GM21447 (cell line): ENCODE results near the gene ZNF836.

Source experiments
- ATAC-seq: cut with Tn5 transposase; IDR thresholded peaks from one replicate; pipeline ENCODE4 v1.9.1; 2021; ENCODE audit not compliant: unreplicated experiment

Gene ZNF836

DNA sequence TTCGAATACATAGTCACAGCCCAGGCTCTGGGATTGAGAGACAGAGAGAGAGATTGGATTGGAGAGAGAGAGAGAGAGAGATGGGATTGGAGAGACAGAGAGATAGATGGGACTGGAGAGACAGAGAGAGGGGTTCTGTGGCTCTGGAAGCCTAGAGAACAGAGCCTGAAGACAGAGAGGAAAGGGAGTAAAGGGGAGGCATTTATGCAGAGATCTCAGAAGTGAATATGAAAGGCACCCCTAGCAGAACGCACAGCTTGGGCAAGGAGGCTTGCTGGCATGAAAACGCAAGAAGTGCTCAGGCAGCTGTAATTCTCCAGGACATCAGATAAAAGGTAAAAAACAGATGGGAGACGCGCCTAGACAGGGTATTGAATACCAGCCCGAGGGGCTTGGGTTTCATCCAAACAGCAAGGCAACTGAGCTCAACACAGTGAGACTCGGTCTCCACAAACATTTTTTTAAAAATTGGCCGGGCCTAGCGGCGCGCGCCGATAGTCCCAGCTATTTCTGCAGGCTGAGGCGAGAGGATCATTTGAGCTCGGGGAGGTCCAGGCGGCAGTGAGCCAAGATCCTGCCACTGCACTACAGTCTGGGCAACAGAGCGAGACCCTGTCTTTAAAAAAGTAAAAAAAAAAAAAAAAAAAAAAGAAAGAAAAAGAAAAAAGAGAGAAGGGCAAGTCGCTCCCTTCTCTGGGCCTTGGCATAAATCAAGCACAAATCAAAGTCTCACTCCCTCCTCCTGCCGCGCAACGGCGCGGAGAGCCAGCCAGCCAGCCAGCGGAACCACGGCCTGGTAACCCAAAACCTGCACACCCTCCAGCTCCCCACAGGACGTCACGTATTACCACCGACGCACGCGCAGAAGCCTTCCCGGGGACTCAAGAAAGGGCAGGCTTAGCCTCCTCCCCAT, 17.7 kb upstream of the ZNF836 start:
- peak; percentile 13 for ATAC-seq

DNA sequence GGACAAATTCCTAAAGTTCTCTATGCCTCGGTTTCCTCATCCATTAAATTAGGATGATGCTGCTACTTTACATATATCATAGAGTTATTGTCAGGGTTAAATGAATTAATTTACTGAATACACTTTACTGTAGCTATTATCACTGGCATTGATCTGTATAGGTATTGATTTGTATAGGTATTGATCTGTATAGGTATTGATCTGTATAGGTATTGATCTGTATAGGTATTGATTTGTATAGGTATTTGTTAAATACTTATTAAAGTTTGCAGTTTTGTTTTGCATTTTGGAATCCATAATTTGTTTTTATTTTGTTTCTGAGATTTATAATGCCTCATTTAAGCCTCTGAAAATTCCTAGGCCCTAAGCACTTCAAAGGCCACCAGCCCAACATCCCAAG, 16.0 kb upstream of the ZNF836 start:
- ATAC-seq, result no peak

DNA sequence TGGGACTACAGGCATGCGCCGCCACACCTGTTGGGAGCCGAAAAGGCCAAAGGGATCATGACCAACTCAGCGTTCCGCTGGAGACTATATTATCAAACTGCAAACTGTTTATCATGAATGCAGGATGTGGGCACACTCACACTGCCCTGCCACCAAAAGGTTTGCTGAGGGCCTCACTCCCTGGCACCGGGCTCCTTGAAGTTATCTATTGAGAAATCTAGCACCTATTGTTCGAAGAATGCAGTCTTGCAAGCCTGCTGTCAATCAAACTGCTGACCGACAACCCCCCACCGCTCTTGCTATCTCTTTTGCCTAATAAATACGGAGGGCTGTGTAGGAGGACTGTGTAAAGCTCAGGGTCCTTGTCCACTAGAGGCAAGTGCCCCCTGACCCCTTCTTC, 5.2 kb upstream of the ZNF836 start:
- ATAC-seq, result no peak

DNA sequence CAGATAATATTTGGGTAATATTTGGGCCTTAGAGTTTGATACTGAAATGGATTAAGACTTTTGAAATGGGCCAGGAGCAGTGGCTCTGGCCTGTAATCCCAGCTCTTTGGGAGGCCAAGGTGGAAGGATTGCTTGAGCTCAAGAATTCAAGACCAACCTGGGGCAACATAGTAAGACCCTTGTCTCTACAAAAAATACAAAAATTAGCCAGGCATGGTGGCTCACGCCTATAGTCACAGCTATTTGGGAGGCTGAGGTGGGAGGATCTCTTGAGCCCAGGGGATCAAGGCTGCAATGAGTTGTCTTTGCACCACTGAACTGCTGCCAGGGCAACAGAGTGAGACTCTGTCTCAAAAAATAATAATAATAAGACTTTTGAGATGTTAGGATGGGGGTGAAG, 926 bp upstream of the ZNF836 start:
- ATAC-seq, result no peak

DNA sequence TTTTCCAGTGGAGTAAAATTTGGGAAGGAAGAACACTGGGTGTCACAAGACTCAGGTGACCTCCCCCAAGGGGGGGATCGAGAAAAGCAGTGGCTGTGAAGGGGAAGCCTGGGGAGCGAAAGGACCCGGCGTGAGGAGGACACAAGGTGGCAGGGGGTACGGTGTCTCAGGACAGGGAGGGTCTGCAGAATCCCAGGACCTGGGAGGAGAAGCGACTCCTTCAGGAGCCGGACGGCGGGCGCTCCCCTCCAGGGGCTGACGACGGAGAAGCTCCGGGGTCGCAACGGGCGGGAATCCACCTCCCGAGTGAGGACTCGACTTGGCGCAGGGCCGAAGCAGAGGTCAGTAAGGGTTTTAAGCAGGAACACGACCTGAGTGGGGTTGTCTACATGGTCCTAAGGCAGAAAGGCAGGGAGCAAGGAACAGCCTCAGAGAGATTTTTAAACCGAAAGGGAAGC, 529 bp downstream of the ZNF836 start:
- peak; percentile 37 for ATAC-seq

DNA sequence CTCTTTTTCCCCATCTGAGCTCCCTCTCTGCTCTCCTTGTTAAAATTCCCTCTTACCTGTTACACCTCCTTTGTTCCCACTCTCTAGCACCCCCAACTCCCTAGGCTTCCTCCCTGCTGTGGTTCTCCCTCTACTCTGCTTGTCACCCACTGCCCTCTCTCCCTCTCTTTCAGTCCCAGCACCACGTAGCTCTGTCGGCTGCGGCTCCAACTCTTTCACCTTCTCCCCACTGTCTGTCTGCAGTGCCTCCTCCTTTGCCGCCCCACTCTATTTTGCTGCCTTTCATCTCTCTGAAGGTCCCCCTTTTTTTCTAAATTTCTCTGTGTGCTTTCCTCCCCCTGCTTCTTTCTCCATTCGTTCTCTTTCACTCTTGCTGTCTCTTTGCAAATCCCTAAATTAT, 1.1 kb downstream of the ZNF836 start:
- no peak for ATAC-seq

DNA sequence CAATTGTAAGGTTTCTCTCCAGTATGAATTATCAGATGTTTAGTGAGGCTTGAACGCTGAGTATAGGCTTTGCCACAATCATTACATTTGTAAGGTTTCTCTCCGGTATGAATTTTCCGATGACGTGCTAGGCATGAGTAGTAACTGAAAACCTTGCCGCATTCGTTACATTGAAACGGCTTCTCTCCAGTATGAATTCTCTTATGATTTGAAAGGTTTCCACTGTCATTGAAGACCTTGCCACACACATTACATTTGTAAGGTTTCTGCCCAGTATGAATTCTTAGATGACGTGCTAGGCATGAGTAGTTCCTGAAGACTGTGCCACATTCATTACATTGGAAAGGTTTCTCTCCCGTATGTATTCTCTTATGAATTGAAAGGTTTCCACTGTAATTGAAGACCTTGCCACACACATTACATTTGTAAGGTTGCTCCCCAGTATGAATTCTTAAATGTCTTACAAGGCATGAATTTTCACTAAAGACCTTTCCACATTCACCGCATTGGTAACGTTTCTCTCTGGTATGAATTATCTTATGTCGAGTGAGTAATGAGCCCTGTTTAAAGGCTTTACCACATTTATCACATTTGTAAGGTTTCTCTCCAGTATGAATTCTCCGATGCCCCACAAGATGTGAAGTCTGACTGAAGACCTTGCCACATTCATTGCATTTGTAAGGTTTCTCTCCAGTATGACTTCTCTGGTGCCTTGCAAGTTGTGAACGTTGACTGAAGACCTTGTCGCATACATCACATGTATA, 15.6 kb downstream of the ZNF836 start:
- no peak for ATAC-seq

DNA sequence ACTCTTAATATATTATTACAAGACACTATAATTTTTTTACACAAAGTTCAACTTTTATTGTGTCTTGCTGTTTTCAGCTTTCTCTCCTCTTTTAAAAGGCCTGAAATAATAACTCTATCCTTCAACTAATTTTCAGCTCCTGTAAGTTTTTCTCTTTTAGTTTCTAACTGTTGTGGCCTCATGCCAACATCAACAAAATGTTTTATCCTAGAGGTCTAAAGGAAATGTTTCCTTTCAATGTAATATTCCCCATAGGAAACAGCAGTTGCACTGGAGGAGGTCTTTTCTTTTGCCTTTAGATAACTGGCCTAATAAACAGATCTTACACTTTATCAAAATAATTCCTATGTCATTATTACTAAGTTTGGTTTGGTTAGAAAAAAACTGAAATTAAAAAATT, 23.2 kb downstream of the ZNF836 start:
- ATAC-seq, result no peak

DNA sequence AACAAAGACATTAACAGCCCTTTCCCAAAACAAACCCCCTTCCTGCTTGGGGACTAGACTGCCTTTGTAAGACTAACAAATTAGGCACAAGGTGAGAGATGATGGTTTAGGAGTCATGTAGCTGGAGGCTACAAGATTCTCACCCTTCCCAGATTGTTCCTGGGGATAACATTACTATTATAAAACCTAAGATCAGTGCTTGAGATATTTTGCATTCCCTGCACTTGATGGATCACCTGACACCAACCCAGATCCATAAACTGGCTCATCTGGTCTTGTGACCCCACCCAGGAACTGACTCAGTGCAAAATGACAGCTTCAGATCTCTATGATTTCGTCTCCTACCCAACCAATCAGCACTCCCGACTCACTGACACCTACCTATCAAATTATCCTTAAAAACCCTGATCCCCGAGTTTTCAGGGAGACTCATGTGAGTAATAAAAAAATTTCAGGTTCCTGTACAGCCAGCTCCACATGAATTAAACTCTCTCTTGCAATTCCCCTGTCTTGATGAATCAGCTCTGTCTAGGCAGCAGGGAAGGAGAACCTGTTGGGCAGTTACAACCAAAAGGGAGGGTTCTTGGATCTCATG, 29.3 kb downstream of the ZNF836 start:
- ATAC-seq, result no peak

DNA sequence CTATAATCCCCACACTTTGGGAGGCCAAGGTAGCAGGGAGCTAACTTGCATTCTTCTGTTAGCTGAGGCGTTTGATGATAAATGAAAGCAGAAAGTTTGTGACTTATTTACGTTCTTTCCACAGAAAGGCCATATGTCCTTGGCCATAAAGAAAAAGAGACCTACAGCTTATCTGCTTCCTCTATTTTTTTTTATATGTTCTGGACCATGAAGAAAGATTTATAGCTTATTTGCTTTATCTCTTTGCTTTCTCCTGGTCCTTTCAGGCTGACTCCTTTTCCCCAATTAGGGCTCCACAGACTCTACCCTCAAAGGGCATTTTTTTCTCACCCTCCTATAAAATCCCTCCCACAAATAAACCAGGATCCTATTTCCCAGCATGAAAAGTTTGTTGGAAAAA, 30.2 kb downstream of the ZNF836 start:
- ATAC-seq, result no peak

DNA sequence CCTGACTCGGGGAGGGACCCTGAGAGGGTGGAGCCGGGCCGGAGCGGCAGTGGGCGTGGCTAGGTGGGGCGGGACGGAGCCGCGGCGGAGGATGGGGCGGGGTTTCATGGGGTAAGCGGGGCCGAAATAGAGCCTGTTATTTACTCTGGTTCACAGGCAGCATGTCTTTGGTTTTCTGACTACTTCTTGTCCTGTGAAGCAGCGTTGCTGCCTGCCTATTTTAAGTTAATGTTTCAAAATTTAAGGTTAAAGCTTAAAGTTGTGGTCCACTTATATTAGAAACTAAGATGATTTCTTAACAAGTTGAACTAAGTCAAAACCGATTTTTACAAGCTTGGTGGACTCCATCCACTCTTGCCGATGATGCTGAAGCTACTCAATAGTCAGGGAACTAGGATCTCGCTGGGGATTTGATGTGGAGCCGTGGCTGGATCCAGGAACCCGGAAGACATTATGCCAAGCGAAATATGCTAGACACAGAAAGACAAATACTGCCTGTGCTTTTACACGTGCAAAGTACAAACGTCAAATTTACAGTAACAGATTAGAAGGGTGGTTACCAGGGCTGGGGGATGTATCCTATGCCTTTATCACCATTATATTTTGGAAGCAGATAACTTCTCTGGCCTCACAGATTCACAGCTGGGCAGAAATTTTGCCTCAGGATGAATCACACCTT, 31.2 kb downstream of the ZNF836 start:
- peak; percentile 92 for ATAC-seq

DNA sequence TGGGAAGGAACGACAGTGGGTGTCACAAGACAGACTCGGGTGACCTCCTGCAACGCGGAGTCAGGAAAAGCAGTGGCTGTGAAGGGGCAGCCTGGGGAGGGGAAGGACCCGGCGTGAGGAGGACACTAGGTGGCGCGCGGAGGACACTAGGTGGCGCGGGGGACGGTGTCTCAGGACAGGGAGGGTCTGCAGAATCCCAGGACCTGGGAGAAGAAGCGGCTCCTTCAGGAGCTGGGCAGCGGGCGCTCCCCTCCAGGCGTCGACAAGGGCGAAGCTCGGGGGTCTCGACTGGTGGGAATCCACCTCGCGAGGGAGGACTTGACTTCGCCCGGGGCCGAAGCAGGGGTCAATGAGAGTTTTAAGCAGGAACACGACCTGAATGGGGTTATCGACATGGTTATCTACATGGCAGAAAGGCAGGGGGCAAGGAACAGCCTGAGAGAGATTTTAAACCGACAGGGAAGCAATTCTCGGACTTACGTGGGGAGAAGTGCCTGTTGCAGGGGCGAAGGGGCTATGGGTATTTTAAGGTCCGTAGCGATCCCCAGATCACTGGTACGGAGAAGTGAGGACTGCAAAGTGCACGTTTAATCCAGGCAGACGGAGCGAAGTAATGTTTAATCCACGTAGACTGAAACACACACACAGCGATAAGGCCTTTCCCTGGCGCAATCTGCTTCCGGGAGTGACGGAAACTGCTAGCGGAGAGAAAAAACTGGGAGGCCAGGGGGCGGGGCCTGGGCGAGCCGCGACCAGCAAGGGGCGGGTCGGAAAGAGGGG, 32.0 kb downstream of the ZNF836 start, which contains the start of gene ZNF616:
Gene ZNF616 (minus strand): TSS at position 687 of the 780 bp plus-strand sequence. CDS start 9,426 bp downstream, outside the sequence.
- peak; percentile 59 for ATAC-seq

DNA sequence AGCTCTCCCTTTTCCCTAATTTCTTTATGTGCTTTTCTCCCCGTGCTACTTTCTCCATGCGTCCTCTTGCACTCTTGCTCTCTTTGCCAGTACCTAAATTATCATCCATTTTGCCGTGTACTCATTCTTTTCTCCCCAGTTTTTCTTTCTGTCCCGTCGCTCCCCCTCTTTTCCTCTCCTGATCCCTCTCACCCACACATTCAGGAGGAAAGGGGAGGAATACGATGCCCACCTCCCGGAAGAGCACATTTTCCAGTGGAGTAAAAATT, 32.5 kb downstream of the ZNF836 start:
- ATAC-seq, result no peak

DNA sequence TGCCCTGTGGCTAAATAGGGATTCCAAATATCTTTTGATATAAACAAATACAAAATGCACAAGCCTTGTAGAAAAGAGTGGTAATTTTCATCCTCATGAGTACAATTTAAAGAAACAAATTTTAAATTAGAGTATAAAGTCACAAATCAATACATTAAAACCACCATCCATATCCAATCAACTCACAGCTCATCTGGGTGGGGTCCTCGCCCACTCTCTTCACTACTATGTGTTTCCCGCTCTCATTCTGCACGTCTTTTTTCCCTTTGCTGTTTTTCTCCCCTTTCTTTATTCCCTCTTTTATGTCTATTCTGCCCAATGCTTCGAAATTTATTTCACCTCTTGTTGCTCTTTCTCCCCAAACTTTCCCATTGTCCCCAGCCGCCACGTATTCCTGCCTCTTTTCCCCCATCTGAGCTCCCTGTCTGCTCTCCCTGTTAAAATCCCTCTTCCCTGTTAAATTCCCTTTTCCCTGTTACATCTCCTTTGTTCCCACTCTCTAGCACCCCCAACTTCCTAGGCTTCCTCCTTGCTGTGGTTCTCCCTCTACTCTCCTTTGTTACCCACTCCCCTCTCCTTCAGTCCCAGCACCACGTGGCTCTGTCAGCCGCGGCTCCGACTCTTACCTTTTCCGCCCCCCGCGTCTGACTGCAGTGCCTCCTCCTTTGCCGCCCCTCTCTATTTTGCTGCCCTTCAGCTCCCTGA, 33.0 kb downstream of the ZNF836 start:
- ATAC-seq, result no peak

DNA sequence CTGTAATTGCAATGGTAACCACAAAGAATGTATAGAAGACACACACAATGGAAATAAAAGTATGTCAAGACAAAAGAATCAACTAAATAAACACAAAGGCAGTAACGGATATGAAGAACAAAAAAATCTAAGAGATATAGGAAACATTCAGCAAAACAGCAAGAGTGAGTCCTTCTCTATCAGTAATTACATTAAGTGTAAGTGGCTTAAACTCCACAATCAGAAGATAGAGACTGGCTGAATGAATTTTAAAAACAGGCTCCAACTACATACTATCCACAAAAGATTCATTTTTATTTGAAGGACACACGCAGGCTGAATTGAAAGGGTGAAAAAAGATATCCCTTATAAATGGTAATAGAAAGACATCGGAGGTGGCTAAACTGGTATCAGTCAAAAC, 51.1 kb downstream of the ZNF836 start:
- no peak for ATAC-seq

DNA sequence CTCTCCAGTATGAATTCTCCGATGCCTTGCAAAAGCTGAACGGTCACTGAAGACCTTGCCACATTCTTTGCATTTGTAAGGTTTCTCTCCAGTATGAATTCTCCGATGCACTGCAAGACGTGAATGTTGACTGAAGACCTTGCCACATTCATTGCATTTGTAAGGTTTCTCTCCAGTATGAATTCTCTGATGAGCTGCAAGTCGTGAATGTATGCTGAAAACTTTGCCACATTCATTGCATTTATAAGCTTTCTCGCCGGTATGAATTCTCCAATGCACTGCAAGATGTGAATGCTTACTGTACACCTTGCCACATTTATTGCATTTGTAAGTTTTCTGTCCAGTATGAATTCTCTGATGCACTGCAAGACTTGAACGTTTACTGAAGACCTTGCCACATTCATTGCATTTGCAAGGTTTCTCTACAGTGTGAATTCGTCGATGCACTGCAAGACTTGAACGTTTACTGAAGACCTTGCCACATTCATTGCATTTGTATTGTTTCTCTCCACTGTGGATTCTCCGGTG, 55.8 kb downstream of the ZNF836 start:
- no peak for ATAC-seq

DNA sequence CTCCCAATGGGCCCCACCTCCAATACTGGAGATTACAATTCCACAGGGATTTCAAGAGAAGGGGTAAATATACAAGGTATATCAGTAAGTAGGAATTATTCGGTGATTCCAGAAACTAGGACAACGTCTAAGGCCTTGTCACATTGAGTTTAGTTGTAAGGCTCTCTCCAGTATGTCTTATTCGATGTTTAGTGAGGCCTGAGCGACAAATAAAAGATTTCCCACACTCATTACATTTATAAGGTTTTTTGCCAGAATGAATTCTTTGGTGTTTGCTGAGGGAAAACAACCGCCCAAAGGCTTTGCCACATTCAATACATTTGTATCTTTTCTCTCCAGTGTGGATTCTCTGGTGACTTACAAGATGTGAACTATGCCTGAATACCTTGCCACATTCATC, 56.7 kb downstream of the ZNF836 start:
- no peak for ATAC-seq

DNA sequence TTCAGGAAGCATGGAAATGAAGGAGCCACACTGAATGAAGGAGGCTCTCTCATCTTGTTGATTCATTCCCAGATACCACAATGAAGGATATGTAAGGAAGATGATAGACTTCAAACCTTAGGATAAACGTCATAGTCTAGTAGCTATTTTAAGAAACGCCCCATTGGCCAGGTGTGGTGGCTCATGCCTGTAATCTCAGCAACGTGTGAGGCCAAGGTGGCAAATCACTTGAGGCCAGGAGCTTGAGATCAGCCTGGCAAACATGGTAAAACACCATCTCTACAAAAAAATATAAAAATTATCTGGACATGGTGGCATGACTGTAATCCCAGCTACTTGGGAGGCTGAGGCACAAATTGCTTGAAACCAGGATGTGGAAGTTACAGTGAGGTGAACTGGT, 58.8 kb downstream of the ZNF836 start:
- no peak for ATAC-seq

DNA sequence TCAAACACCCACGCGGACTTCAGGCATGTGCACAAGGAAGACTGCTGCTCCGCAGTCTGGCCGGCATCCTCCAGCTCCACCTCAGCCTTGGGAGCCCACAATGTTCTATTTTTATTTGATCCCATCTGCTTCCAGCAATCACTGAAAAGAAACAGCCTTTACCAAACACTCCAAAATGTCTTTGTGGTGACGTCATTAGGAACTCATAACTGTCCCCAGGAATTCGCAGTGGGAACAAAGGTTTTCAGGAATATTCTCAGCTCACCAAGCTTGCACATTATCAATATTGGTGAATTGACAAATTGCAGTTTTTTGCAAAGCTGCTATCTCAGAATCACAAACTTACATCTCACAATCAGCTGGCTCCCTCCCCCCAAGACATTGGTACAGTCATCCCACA, 60.6 kb downstream of the ZNF836 start:
- ATAC-seq, result no peak
